ENCODE measurements around the gene RNLS.
"Not testable (repeated sequence)": the region's sequence is repeated elsewhere in the genome, so short reads cannot be mapped to it uniquely, and the experiment has no call there.

The RNLS gene

GRCh38 chr10:88489107-88489506, 94.0 kb downstream of the RNLS start:
- Histone ChIP-seq H4K20me1 (no peaks in the 10 kb centered on the region), H3K4me1 (peaks cover 19% of the 10 kb centered on the region), H3K9ac (no peak overlapping the region), H3K9me3 (no peaks in the 10 kb centered on the region), H3K4me2 (no peak overlapping the region), H3K36me3 (no peaks in the 10 kb centered on the region), H3K4me3 (no peak overlapping the region), H3K27me3 (no peaks in the 10 kb centered on the region), H3K27ac (no peak overlapping the region)
- TF ChIP-seq Cebpa-rat (IDR thresholded peaks at IDR 0.05): no peak

GRCh38 chr10:88486816-88487215, 96.3 kb downstream of the RNLS start:
- not testable (repeated sequence) for H3K36me3 ChIP-seq, H3K9me3 ChIP-seq, H3K27ac ChIP-seq, H4K20me1 ChIP-seq, H3K9ac ChIP-seq, H3K27me3 ChIP-seq, H3K4me3 ChIP-seq, H3K4me2 ChIP-seq
- H3K4me1 ChIP-seq: peaks cover 18% of the 10 kb centered on the region

GRCh38 chr10:88482220-88482619, 100.9 kb downstream of the RNLS start:
- H4K20me1 ChIP-seq: no peaks in the 10 kb centered on the region
- H3K9me3 ChIP-seq: no peaks in the 10 kb centered on the region
- H3K4me1 ChIP-seq: no peaks in the 10 kb centered on the region
- no peak overlapping the region for H3K4me2 ChIP-seq
- no peaks in the 10 kb centered on the region for H3K27me3 ChIP-seq
- no peaks in the 10 kb centered on the region for H3K36me3 ChIP-seq
- H3K9ac ChIP-seq: no peak overlapping the region
- no peak overlapping the region for H3K27ac ChIP-seq
- H3K4me3 ChIP-seq: no peak overlapping the region
- no peak for TF ChIP-seq Cebpa-rat (IDR thresholded peaks at IDR 0.05)

GRCh38 chr10:88478256-88478655, 104.9 kb downstream of the RNLS start:
- Histone ChIP-seq H3K4me1 (no peaks in the 10 kb centered on the region), H3K4me2 (no peak overlapping the region), H3K9ac (no peak overlapping the region), H3K36me3 (no peaks in the 10 kb centered on the region), H3K9me3 (no peaks in the 10 kb centered on the region), H3K27me3 (no peaks in the 10 kb centered on the region), H3K4me3 (no peak overlapping the region), H3K27ac (no peak overlapping the region), H4K20me1 (no peaks in the 10 kb centered on the region)
- TF ChIP-seq Cebpa-rat (IDR thresholded peaks at IDR 0.05): no peak

- TF ChIP-seq Cebpa-rat (IDR thresholded peaks at IDR 0.05): no peak
- Histone ChIP-seq H3K4me1 (no peaks in the 10 kb centered on the region), H3K27ac (no peak overlapping the region), H4K20me1 (no peaks in the 10 kb centered on the region), H3K4me2 (no peak overlapping the region), H3K9me3 (no peaks in the 10 kb centered on the region), H3K4me3 (no peak overlapping the region), H3K36me3 (no peaks in the 10 kb centered on the region), H3K9ac (no peak overlapping the region), H3K27me3 (no peaks in the 10 kb centered on the region)
Measured at GRCh38 chr10:88477343-88478085, 105.6 kb downstream of the RNLS start.

GRCh38 chr10:88474884-88475844, 108.0 kb downstream of the RNLS start:
- H3K4me2 ChIP-seq: no peak overlapping the region
- no peaks in the 10 kb centered on the region for H4K20me1 ChIP-seq
- no peak overlapping the region for H3K9ac ChIP-seq
- H3K27ac ChIP-seq: no peak overlapping the region
- no peaks in the 10 kb centered on the region for H3K9me3 ChIP-seq
- H3K4me3 ChIP-seq: no peak overlapping the region
- no peaks in the 10 kb centered on the region for H3K4me1 ChIP-seq
- H3K27me3 ChIP-seq: no peaks in the 10 kb centered on the region
- H3K36me3 ChIP-seq: no peaks in the 10 kb centered on the region
- TF ChIP-seq Cebpa-rat (IDR thresholded peaks at IDR 0.05): no peak

- Histone ChIP-seq H3K4me1 (no peaks in the 10 kb centered on the region), H3K4me2 (no peak overlapping the region), H3K9ac (no peak overlapping the region), H3K27me3 (no peaks in the 10 kb centered on the region), H3K36me3 (no peaks in the 10 kb centered on the region), H3K4me3 (no peak overlapping the region), H4K20me1 (no peaks in the 10 kb centered on the region), H3K9me3 (no peaks in the 10 kb centered on the region), H3K27ac (no peak overlapping the region)
- TF ChIP-seq Cebpa-rat (IDR thresholded peaks at IDR 0.05): no peak
Measured at GRCh38 chr10:88473989-88474883, 108.9 kb downstream of the RNLS start.

- H3K9ac ChIP-seq: no peak overlapping the region
- no peaks in the 10 kb centered on the region for H3K9me3 ChIP-seq
- H3K4me3 ChIP-seq: no peak overlapping the region
- H4K20me1 ChIP-seq: no peaks in the 10 kb centered on the region
- TF ChIP-seq Cebpa-rat (IDR thresholded peaks at IDR 0.05): no peak
- no peak overlapping the region for H3K27ac ChIP-seq
- no peaks in the 10 kb centered on the region for H3K36me3 ChIP-seq
- no peaks in the 10 kb centered on the region for H3K4me1 ChIP-seq
- H3K27me3 ChIP-seq: no peaks in the 10 kb centered on the region
- H3K4me2 ChIP-seq: no peak overlapping the region
Measured at GRCh38 chr10:88472540-88472939, 110.6 kb downstream of the RNLS start.

- no peaks in the 10 kb centered on the region for H3K4me1 ChIP-seq
- no peak overlapping the region for H3K4me2 ChIP-seq
- H4K20me1 ChIP-seq: no peaks in the 10 kb centered on the region
- H3K9ac ChIP-seq: no peak overlapping the region
- no peak overlapping the region for H3K4me3 ChIP-seq
- no peaks in the 10 kb centered on the region for H3K36me3 ChIP-seq
- no peak overlapping the region for H3K27ac ChIP-seq
- H3K27me3 ChIP-seq: no peaks in the 10 kb centered on the region
- no peaks in the 10 kb centered on the region for H3K9me3 ChIP-seq
- TF ChIP-seq Cebpa-rat (IDR thresholded peaks at IDR 0.05): no peak
Measured at GRCh38 chr10:88471899-88472298, 111.2 kb downstream of the RNLS start.

Measured in BLaER1 (cell line).